ENCODE results near the gene ZNF653. TPM values are rescaled to one million over a fixed set of nuclear protein-coding genes. Genes with fewer than 3 reads are reported as not detected.
"Not testable (repeated sequence)": the region's sequence is repeated elsewhere in the genome, so short reads cannot be mapped to it uniquely, and the experiment has no call there.

The ZNF653 gene
- total and polyA plus RNA-seq, 9 of the 15 experiments (the other 6 are each of a cell fraction or from before 2014, with no cell fraction given) = 1.6 to 8.0 (median 4.2) TPM; not detected in 2

DNA sequence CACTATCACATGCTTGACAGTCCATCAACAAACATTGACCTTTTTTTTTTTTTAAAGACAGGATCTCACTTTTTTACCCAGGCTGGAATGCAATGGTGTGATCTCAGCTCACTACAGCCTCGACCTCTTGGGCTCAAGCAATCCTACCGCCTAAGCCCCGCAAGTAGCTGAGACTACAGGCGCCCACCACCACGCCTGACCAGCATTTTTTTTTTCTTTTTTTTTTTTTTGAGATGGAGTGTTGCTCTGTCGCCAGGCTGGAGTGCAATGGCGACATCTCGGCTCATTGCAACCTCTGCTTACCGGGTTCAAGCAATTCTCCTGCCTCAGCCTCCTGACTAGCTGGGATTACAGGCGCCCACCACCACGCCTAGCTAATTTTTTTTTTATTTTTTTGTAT, 46.7 kb downstream of the ZNF653 start:
- H2AFZ ChIP-seq (ENCODE audit: low read depth, low read length); H3K4me2 ChIP-seq (ENCODE audit: insufficient read depth, low read length); H3K9ac ChIP-seq (ENCODE audit: insufficient read depth in 1 of 2, low read depth in 2 of 2, low read length in 2 of 2); in situ Hi-C loops (cut with MboI); CTCF ChIA-PET (ENCODE audit: low intra/inter-chr PET ratio); intact Hi-C loops (cut with micrococcal nuclease); FAIRE-seq; H3K27ac ChIP-seq (ENCODE audit: extremely low read depth, low read depth, low read length); H3K9me1 ChIP-seq (ENCODE audit: control insufficient read depth, insufficient read depth, low read length); ATAC-seq; H4K20me1 ChIP-seq (replicated peaks; ENCODE audit: control insufficient read depth, insufficient read depth, low read length); H3K9me3 ChIP-seq (replicated peaks; ENCODE audit: control insufficient read depth, insufficient read depth, low read depth, low read length); H3K36me3 ChIP-seq (ENCODE audit: control insufficient read depth, insufficient read depth, low read length); H3K79me2 ChIP-seq (ENCODE audit: control insufficient read depth, insufficient read depth, low read length); DNase-seq (ENCODE audit: extremely low read depth in 1 of 4, low spot score in 3 of 4); H3K4me3 ChIP-seq; BruUV-seq (replicated peaks): not testable (repeated sequence)
- TF ChIP-seq ZNF384 (IDR thresholded peaks at IDR 0.05; ENCODE audit: low read depth, low read length) = peak; percentile 42; the same call in 1 of the 2 replicates
- Histone ChIP-seq H3K27me3 (ENCODE audit: control insufficient read depth in 2 of 2, insufficient read depth in 2 of 2, low read length in 2 of 2) (peaks cover 0 to 15% of the 10 kb centered on the region in 2 experiments; a peak in 3 of 5 replicates), H3K4me1 (replicated peaks in 1 of 2; ENCODE audit: control insufficient read depth in 2 of 2, insufficient read depth in 2 of 2, low read length in 2 of 2) (peaks cover 0 to 29% of the 10 kb centered on the region in 2 experiments; a peak in 3 of 5 replicates)
- POLR2A ChIA-PET = interaction anchor here (0.6 to 1.1 kb wide), 2 partner anchors 15 to 197 kb away, joined by 3 read pairs; partner anchors contain the start of gene DOCK6
- WGBS (ENCODE audit: insufficient coverage, low coverage, missing lambda C conversion rate) = 28% methylated on average over 10 of the region's 11 CpGs

- in situ Hi-C loops (cut with MboI) = no loop called here
- ChIA-PET POLR2A (interaction anchor here (0.6 to 1.1 kb wide), 2 partner anchors 15 to 196 kb away, joined by 3 read pairs; partner anchors contain the start of gene DOCK6), CTCF (ENCODE audit: low intra/inter-chr PET ratio) (no interaction called here)
- peak in 2 of 4 experiments; percentile 7 to 19 for DNase-seq (ENCODE audit: extremely low read depth in 1 of 4, low spot score in 3 of 4)
- intact Hi-C loops (cut with micrococcal nuclease) = no loop called here
- Histone ChIP-seq H3K4me1 (replicated peaks in 1 of 2; ENCODE audit: control insufficient read depth in 2 of 2, insufficient read depth in 2 of 2, low read length in 2 of 2) (peaks cover 0 to 32% of the 10 kb centered on the region in 2 experiments; a peak in 3 of 5 replicates), H3K4me2 (ENCODE audit: insufficient read depth, low read length) (no peak overlapping the region), H3K9me1 (ENCODE audit: control insufficient read depth, insufficient read depth, low read length) (no peaks in the 10 kb centered on the region), H3K27ac (ENCODE audit: extremely low read depth, low read depth, low read length) (no peak overlapping the region), H3K79me2 (ENCODE audit: control insufficient read depth, insufficient read depth, low read length) (no peaks in the 10 kb centered on the region), H3K36me3 (ENCODE audit: control insufficient read depth, insufficient read depth, low read length) (no peaks in the 10 kb centered on the region), H2AFZ (ENCODE audit: low read depth, low read length) (no peak overlapping the region), H3K9ac (ENCODE audit: insufficient read depth in 1 of 2, low read depth in 2 of 2, low read length in 2 of 2) (0 out of 4 replicates have a peak overlapping the region, but pooled peaks of 1 of the 2 experiments have one; percentile 28), H4K20me1 (replicated peaks; ENCODE audit: control insufficient read depth, insufficient read depth, low read length) (0 out of 2 replicates have a peak, but pooled peaks cover 4% of the 10 kb centered on the region), H3K27me3 (ENCODE audit: control insufficient read depth in 2 of 2, insufficient read depth in 2 of 2, low read length in 2 of 2) (peaks cover 0 to 14% of the 10 kb centered on the region in 2 experiments; a peak in 3 of 5 replicates), H3K4me3 (no peak overlapping the region), H3K9me3 (replicated peaks; ENCODE audit: control insufficient read depth, insufficient read depth, low read depth, low read length) (no peaks in the 10 kb centered on the region)
- no peak for ATAC-seq
- no peak for FAIRE-seq
- WGBS (ENCODE audit: insufficient coverage, low coverage, missing lambda C conversion rate) = 21% methylated on average over 18 of the region's 19 CpGs
- BruUV-seq (replicated peaks) = no TSS peak
- TF ChIP-seq RBM25 (IDR thresholded peaks at IDR 0.05; ENCODE audit: low read depth, low read length, severe bottlenecking) (peak; percentile 64), ZNF121 (CRISPR knock-in tag; conservative IDR thresholded peaks at IDR 0.05) (0 out of 2 replicates have a peak, but pooled peaks have one; percentile 3), BACH1 (tag; IDR thresholded peaks at IDR 0.05) (no peak), KLF10 (CRISPR knock-in tag; IDR thresholded peaks at IDR 0.05) (no peak), MEIS2 (IDR thresholded peaks at IDR 0.05; ENCODE audit: partially characterized antibody) (peak; percentile 34), KLF6 (CRISPR knock-in tag; IDR thresholded peaks at IDR 0.05; ENCODE audit: borderline replicate concordance) (no peak), CTBP1 (IDR thresholded peaks at IDR 0.05; ENCODE audit: borderline replicate concordance) (0 out of 2 replicates have a peak, but pooled peaks have one; percentile 18), USF1 (CRISPR knock-in tag; IDR thresholded peaks at IDR 0.05) (0 out of 2 replicates have a peak, but pooled peaks have one; percentile 43), PKNOX1 (IDR thresholded peaks at IDR 0.05) (peak; percentile 52), BCOR (IDR thresholded peaks at IDR 0.05) (peak; percentile 88), ADNP (tag; IDR thresholded peaks at IDR 0.05) (peak; percentile 66; the same call in 1 of the 2 replicates), SMARCA5 (IDR thresholded peaks at IDR 0.05) (0 out of 2 replicates have a peak, but pooled peaks have one; percentile 54), MAZ (CRISPR knock-in tag; conservative IDR thresholded peaks at IDR 0.05 in 1 of 2, IDR thresholded peaks at IDR 0.05 in 1 of 2) (no peak)
Observed at GRCh38 chr19:11458236-11458900, 47.3 kb downstream of the ZNF653 start.

All from K562 (cell line).